GM12878 (cell line): ENCODE data around the gene CAPN10. TPM values are rescaled to one million over a fixed set of nuclear protein-coding genes. Genes with fewer than 3 reads are reported as not detected.
A peak's percentile ranks its signal among the peaks of the same experiment; 100 is the strongest.

Source experiments
- BRCA1 ChIP-seq: IDR thresholded peaks from 2 replicates; pipeline ENCODE4 v1.6.1; 2011; ENCODE audit warnings: low read depth, low read length, improper control_type of control experiment
- E4F1 ChIP-seq: fragments of 450-650 bp; IDR thresholded peaks from 2 replicates; pipeline ENCODE4 v1.6.1; 2018; ENCODE audit warnings: borderline replicate concordance, mild to moderate bottlenecking; ENCODE audit not compliant: partially characterized antibody
- IKZF2 ChIP-seq, 2 experiments: fragments of 450-650 bp; IDR thresholded peaks; 2 replicates each; pipeline ENCODE4 v1.6.1; 2017; ENCODE audit warnings: mild to moderate bottlenecking in 2 of 2, moderate library complexity in 2 of 2
- KLF5 ChIP-seq: fragments of 450-650 bp; IDR thresholded peaks from 2 replicates; pipeline ENCODE4 v1.6.1; 2014; ENCODE audit warnings: mild to moderate bottlenecking; ENCODE audit not compliant: partially characterized antibody
- NFXL1 ChIP-seq: fragments of 450-650 bp; IDR thresholded peaks from 2 replicates; pipeline ENCODE4 v1.6.1; 2017; ENCODE audit warnings: antibody characterized with exemption, mild to moderate bottlenecking, borderline replicate concordance
- NFYA ChIP-seq: IDR thresholded peaks from 2 replicates; pipeline ENCODE4 v1.6.1; 2011; ENCODE audit warnings: low read depth, mild to moderate bottlenecking, low read length, improper control_type of control experiment, borderline replicate concordance
- PBX3 ChIP-seq: IDR thresholded peaks from 2 replicates; pipeline ENCODE4 v1.6.1; 2011; ENCODE audit warnings: mild to moderate bottlenecking, low read depth, low read length, moderate library complexity; ENCODE audit not compliant: insufficient replicate concordance
- RBBP5 ChIP-seq: fragments of 200-600 bp; sonication (generic); conservative IDR thresholded peaks from 2 replicates; pipeline ENCODE4 v1.6.1; 2016
- TCF3 ChIP-seq: IDR thresholded peaks from 2 replicates; pipeline ENCODE4 v1.6.1; 2012; ENCODE audit warnings: low read depth, mild to moderate bottlenecking, low read length, borderline replicate concordance; ENCODE audit not compliant: insufficient read depth
- ZBTB11 ChIP-seq: fragments of 450-650 bp; formaldehyde crosslinking; IDR thresholded peaks from 2 replicates; pipeline ENCODE4 v1.5.0; 2022; ENCODE audit warnings: mild to moderate bottlenecking, missing genetic modification characterization
- ZNF592 ChIP-seq: fragments of 450-650 bp; IDR thresholded peaks from 2 replicates; pipeline ENCODE4 v1.6.1; 2017; ENCODE audit warnings: mild to moderate bottlenecking, moderate library complexity
- polyA plus RNA-seq, 11 experiments: library from polyadenylated mRNA; depleted of rRNA in 4 of 11; unstranded in 6 of 11; stranded (reverse) in 5 of 11; fragments of >200 nt; fragmentation: Nextera tagmentation in 4 of 11; fragmentation: Illumina TruSeq in 1 of 11; extraction: Ambion mirVana in 4 of 11; extraction: Trizol in 1 of 11; gene quantifications; 1 replicate in 1 of 11; 2 replicates in 10 of 11; pipeline versions ENCODE4 v1.2.1 to v1.2.3, GENCODE V29; 2011 to 2016; ENCODE audit warnings: inconsistent platforms in 2 of 11, missing spikeins in 2 of 11, low read depth in 1 of 11
- total RNA-seq, 4 experiments: library from RNA; depleted of rRNA in 3 of 4; stranded (reverse); fragments of >200 nt in 3 of 4; fragmentation: Illumina TruSeq in 1 of 4; extraction: Trizol in 1 of 4; gene quantifications; 2 replicates each; pipeline versions ENCODE4 v1.2.1 to v1.2.3, GENCODE V29; 2013 to 2021
- TF ChIP-seq, protein P1 (sequence below): fragments of 450-650 bp; IDR thresholded peaks from 2 replicates; pipeline ENCODE4 v1.6.1; 2017; ENCODE audit warnings: mild to moderate bottlenecking, moderate library complexity

The CAPN10 gene
- total and polyA plus RNA-seq, 10 of the 15 experiments (the other 5 are each of a cell fraction or from before 2014, with no cell fraction given), result 0.37 to 40.6 (median 17.5) TPM

- no peak for TF ChIP-seq E4F1
- TF ChIP-seq, protein P1, sequence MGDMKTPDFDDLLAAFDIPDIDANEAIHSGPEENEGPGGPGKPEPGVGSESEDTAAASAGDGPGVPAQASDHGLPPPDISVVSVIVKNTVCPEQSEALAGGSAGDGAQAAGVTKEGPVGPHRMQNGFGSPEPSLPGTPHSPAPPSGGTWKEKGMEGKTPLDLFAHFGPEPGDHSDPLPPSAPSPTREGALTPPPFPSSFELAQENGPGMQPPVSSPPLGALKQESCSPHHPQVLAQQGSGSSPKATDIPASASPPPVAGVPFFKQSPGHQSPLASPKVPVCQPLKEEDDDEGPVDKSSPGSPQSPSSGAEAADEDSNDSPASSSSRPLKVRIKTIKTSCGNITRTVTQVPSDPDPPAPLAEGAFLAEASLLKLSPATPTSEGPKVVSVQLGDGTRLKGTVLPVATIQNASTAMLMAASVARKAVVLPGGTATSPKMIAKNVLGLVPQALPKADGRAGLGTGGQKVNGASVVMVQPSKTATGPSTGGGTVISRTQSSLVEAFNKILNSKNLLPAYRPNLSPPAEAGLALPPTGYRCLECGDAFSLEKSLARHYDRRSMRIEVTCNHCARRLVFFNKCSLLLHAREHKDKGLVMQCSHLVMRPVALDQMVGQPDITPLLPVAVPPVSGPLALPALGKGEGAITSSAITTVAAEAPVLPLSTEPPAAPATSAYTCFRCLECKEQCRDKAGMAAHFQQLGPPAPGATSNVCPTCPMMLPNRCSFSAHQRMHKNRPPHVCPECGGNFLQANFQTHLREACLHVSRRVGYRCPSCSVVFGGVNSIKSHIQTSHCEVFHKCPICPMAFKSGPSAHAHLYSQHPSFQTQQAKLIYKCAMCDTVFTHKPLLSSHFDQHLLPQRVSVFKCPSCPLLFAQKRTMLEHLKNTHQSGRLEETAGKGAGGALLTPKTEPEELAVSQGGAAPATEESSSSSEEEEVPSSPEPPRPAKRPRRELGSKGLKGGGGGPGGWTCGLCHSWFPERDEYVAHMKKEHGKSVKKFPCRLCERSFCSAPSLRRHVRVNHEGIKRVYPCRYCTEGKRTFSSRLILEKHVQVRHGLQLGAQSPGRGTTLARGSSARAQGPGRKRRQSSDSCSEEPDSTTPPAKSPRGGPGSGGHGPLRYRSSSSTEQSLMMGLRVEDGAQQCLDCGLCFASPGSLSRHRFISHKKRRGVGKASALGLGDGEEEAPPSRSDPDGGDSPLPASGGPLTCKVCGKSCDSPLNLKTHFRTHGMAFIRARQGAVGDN, result 0 out of 2 replicates have a peak, but pooled peaks have one; percentile 27
- TF ChIP-seq KLF5, result no peak
- TF ChIP-seq IKZF2 (IDR thresholded peaks at IDR 0.05), result no peak
- TF ChIP-seq TCF3, result peak; percentile 83
- no peak for TF ChIP-seq NFXL1
- no peak for TF ChIP-seq NFYA
- no peak for TF ChIP-seq PBX3
- no peak for TF ChIP-seq BRCA1
- no peak for TF ChIP-seq RBBP5
- TF ChIP-seq ZBTB11 (CRISPR knock-in tag), result no peak
- TF ChIP-seq ZNF592, result no peak
Observed at GRCh38 chr2:240568678-240569522, 17.6 kb upstream of the CAPN10 start (continued).
